Measurements from ENCODE around the gene TET1. TPM values are rescaled to one million over a fixed set of nuclear protein-coding genes. Genes with fewer than 3 reads are reported as not detected.

Gene TET1
- total RNA-seq, 1 experiment from 2014 or later: 53.4 TPM

DNA sequence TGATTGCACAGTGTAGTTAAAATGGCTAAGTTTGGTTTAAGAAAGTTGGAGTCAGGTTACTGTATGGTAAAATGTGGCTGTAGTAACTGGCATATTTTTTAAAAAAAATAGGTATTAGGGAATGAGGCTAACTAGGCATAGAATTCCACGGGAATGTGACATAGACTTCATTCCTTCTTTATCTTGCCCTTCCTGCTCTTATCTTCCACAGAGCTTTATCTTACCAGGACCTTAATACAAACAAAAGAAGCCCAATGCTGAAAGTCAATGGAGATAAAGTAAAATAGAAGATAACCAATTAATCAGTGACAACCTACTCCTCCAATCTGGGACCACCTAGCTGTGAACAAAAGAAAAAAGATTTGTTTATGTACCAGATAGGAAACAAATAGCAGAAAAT lies 58.1 kb downstream of the TET1 start:
- H3K27ac Mint-ChIP-seq: peak overlapping the region in 1 of 3 experiments; percentile 39; a peak in 3 of 7 replicates

More for the DNA sequence above, 58.1 kb downstream of the TET1 start:
- Histone ChIP-seq H2BK120ac (ENCODE audit: low read depth, low read length, poor library complexity, severe bottlenecking) (no peak overlapping the region), H2BK20ac (ENCODE audit: low read depth, low read length, poor library complexity, severe bottlenecking) (no peak overlapping the region), H3T11ph (ENCODE audit: low read length) (no peak overlapping the region), H2BK5ac (ENCODE audit: insufficient read length, low read length) (no peak overlapping the region), H4K20me1 (ENCODE audit: control insufficient read depth, insufficient read depth, insufficient read length) (no peaks in the 10 kb centered on the region), H4K8ac (replicated peaks; ENCODE audit: insufficient read length, low read depth, low read length) (no peak overlapping the region), H3K23ac (ENCODE audit: insufficient read length, low read depth, low read length) (no peak overlapping the region), H3K4ac (ENCODE audit: low read depth, low read length) (no peak overlapping the region), H3K18ac (ENCODE audit: insufficient read length, low read depth, low read length) (no peak overlapping the region), H2AK5ac (ENCODE audit: insufficient read length, low read length) (no peak overlapping the region), H3K27ac (ENCODE audit: insufficient read length, low read depth, low read length) (no peak overlapping the region), H2BK15ac (ENCODE audit: low read depth, low read length) (no peak overlapping the region), H3K79me2 (ENCODE audit: insufficient read depth, low read length) (no peaks in the 10 kb centered on the region; the same call in 1 of the 2 replicates), H3K4me1 (ENCODE audit: insufficient read depth, low read length) (no peaks in the 10 kb centered on the region), H3K27me3 (ENCODE audit: insufficient read depth, low read length) (no peaks in the 10 kb centered on the region), H3K56ac (ENCODE audit: insufficient read length, low read depth, low read length) (no peak overlapping the region), H3K9me3 (ENCODE audit: control insufficient read depth, low read depth, low read length) (no peaks in the 10 kb centered on the region), H4K91ac (ENCODE audit: insufficient read length, low read depth, low read length) (no peak overlapping the region), H2AFZ (ENCODE audit: low read length) (no peak overlapping the region), H3K4me2 (ENCODE audit: insufficient read depth, insufficient read length, low read length) (no peak overlapping the region), H2BK12ac (ENCODE audit: insufficient read length, low read depth, low read length) (no peak overlapping the region), H3K23me2 (ENCODE audit: insufficient read length, low read depth, low read length, poor library complexity, severe bottlenecking) (no peaks in the 10 kb centered on the region), H3K9ac (ENCODE audit: extremely low read depth, insufficient read length, low read length) (no peak overlapping the region), H3K79me1 (ENCODE audit: insufficient read depth, low read depth, low read length, poor library complexity, severe bottlenecking) (peaks cover 3% of the 10 kb centered on the region), H3K14ac (ENCODE audit: insufficient read depth, low read length) (no peak overlapping the region), H4K5ac (ENCODE audit: insufficient read length, low read depth, low read length) (no peak overlapping the region)
- H3K4me1 Mint-ChIP-seq: peaks cover 10 to 14% of the 10 kb centered on the region in 2 experiments
- no peak for TF ChIP-seq CTCF (conservative IDR thresholded peaks at IDR 0.05)
- no CpG with 5 or more reads among the region's 1 CpG for WGBS (ENCODE audit: extremely low coverage, insufficient read length, low lambda C conversion rate)
- DNase-seq: no peak
- no peaks in the 10 kb centered on the region for H3K27me3 Mint-ChIP-seq (ENCODE audit: low read depth)
- peaks cover 4 to 30% (median 9%) of the 10 kb centered on the region in 3 experiments; a peak in 6 of 7 replicates for H3K36me3 Mint-ChIP-seq (ENCODE audit: insufficient read depth in 1 of 3, low read depth in 3 of 3)
- H3K9me3 Mint-ChIP-seq: no peaks in the 10 kb centered on the region
- H3K4me3 Mint-ChIP-seq: no peak overlapping the region
